ENCODE data around the gene SLC9A9.

DNA sequence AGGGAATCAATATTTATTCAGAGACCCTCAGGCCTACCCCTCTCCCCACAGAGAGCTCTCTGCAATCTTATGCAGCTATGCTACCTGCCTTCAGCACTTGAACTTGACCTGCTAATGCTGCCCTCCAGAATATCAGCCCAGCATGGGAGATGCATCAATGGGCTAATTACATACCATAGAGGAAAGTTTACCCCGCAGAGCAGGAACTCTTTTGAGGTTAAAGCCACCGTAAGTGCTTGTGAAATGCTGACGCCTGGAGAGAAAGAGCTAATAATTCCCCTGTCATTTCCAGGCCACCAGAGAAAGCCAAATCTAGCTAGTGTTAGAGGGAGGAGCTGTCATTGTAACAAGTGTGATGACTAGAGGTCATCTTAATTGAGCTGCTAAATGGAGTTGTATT lies 601.2 kb downstream of the SLC9A9 start:
- TF ChIP-seq CTCF (IDR thresholded peaks at IDR 0.05; ENCODE audit: low read depth, low read length), result no peak
- no peak for TF ChIP-seq MAX (IDR thresholded peaks at IDR 0.05; ENCODE audit: low read depth, low read length)
- TF ChIP-seq POLR2A (IDR thresholded peaks at IDR 0.05; ENCODE audit: extremely low read depth, insufficient read length), result no peak
- TF ChIP-seq MYC (IDR thresholded peaks at IDR 0.05; ENCODE audit: low read depth, low read length), result no peak

All from NB4 (cell line).